CD4-positive, alpha-beta T cell treated with Interleukin-1 beta for 1 hour (primary cell): ENCODE measurements around the gene RPGRIP1L.
A peak's percentile ranks its signal among the peaks of the same experiment; 100 is the strongest.
"Not testable (repeated sequence)": the region's sequence is repeated elsewhere in the genome, so short reads cannot be mapped to it uniquely, and the experiment has no call there.

Experiments used
- DNase-seq, 2 donors: peaks; one replicate each; pipeline ENCODE4 v3.0.0-alpha.2; 2020 to 2022

RPGRIP1L gene

DNA sequence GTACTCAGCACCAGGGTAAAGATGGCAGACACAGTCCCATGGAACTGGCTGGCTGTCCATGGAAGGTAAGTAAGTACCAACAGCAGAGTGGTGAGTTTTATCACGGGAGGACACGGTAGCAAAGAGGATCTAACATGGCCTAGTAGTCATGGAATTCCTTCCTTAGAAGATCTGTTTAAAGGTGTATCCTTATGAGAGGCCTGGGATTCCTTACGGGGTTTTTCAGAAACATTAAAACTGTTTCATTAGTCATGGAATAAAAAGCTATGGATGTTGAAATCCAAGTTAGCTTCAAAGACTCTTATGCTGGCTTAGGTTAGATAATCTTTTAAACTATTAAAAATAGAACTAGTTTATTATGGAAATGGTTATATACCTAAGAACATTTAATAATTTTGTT lies 7.7 kb upstream of the RPGRIP1L start:
- DNase-seq: no peak

DNA sequence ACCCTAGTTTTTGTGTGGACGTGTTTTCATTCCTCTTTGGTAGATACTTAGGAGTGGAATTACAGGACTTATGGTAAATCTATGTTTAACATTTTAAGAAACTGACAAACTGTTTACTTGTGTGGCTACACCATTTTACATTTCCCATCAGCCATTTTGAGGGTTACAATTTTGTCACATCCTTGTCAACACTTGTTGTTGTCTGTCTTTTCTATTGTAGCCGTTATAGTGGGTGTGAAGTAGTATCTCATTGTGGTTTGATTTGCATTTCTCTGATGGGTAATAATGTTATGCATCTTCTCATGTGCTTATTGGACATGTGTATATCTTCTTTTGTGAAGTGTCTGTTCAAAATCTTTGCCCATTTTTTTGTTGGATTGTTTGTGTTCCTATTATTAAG lies 4.8 kb upstream of the RPGRIP1L start:
- no peak for DNase-seq

DNA sequence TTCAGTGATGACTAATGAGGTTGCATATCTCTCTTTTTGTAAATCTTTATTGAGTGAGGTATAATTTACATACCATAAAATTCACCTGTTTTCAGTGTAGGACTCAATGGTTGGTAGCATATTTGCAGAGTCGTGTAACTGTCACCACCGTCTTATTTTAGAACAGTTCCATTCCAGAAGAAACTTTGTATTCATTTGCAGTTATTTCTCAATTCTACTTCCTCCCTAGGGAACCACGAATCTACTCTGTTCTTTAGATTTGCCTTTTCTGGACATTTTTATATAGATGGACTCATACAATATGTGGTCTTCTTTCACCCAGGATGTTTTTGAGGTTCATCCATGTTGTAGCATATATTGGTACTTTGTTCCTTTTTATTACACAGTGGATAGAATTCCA lies 4.0 kb upstream of the RPGRIP1L start:
- DNase-seq: no peak

DNA sequence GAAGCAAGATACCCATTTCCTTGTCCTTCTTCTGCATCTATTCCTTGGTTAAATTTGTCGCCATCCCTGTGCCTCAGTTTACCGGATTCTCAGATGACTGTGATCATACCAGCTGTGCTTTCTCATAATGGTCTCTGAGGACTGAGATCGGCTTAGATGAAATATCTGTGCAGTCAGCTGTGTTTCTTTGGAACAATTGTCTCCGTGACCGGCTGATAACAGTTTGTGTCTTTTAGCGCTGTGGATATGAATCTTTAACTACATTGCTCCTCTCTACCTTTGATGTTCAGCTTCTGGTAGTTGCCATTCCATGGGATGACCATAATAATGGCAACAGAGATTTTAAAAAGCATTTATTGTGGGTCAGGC lies 770 bp upstream of the RPGRIP1L start:
- peak in 1 of 2 donors; percentile 2 for DNase-seq

DNA sequence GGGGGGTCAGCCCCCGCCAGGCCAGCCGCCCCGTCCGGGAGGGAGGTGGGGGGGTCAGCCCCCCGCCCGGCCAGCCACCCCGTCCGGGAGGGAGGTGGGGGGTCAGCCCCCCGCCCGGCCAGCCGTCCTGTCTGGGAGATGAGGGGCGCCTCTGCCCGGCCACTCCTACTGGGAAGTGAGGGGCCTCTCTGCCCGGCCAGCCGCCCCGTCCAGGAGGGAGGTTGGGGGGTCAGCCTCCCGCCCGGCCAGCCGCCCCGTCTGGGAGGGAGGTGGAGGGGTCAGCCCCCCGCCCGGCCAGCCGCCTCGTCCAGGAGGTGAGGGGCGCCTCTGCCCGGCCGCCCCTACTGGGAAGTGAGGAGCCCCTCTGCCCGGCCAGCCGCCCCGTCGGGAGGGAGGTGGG lies 5.4 kb downstream of the RPGRIP1L start:
- not testable (repeated sequence) for DNase-seq

GRCh38 chr16:53695070-53695469 lies 8.6 kb downstream of the RPGRIP1L start:
- DNase-seq: no peak

DNA sequence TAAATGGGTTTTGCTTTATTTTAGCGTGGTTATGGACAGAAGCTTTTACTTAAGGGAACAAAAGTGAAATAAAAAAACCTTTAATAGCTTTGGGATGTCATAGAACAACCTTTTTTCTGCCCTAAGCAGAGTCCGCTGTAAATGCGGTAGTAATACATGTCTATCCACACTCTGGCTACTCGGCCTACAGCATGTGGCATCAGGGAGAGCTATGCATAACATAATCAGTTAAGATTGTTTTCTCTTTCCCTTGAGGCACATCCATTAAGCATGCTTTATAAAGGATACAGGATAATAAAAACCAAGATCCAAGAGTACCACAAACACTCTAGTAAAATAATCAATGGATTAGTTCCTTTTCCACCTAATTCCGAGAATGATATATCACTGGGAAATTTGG lies 10.3 kb downstream of the RPGRIP1L start:
- DNase-seq: no peak

- no peak for DNase-seq
Measured at GRCh38 chr16:53692146-53692545, 11.5 kb downstream of the RPGRIP1L start.

- DNase-seq: no peak
Measured at GRCh38 chr16:53690771-53691170, 12.9 kb downstream of the RPGRIP1L start.

GRCh38 chr16:53689636-53690035 lies 14.0 kb downstream of the RPGRIP1L start:
- no peak for DNase-seq

DNA sequence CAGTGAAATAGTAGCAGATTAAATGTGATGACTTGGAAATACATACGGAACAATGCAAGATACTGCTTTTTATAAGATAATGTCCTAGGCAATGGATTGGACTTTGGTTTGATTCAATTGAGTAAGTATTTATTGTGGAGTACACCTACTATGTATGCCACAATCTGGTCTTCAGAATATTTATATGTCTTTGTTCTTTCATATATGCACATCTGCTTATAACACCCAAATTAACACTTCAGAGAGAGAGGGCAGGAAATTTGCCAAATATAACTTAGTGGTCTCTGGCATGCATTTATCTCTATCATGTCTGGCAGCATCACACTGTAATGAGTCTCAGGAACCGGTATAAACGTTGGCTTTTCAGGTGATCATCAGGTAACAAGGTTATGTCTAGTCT lies 16.9 kb downstream of the RPGRIP1L start:
- DNase-seq: no peak

GRCh38 chr16:53685334-53685733 lies 18.3 kb downstream of the RPGRIP1L start:
- DNase-seq: not testable (repeated sequence)

- DNase-seq: no peak
Measured at GRCh38 chr16:53681354-53681753, 22.3 kb downstream of the RPGRIP1L start.

DNA sequence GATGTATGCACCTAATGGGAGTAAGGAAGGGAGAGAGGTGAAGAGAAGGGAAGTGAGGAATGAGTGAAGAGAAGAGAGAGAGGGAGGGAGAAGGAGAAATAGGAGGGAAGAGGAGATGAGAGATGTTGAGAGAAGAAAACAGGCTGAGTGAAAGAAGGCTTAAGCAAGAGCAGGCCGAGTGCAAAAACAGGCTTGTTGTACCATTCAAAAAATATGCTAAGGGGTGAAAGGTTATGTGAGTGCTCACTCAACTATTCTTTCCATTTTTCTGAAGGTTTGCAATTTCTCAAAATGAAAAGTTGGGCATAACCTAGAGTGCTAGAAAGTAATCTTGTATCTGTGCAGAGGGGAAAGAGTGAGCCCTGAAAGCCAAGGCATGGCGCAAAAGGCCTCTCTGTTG lies 22.9 kb downstream of the RPGRIP1L start:
- no peak for DNase-seq

- no peak for DNase-seq
Measured at GRCh38 chr16:53678756-53679343, 24.8 kb downstream of the RPGRIP1L start.

DNA sequence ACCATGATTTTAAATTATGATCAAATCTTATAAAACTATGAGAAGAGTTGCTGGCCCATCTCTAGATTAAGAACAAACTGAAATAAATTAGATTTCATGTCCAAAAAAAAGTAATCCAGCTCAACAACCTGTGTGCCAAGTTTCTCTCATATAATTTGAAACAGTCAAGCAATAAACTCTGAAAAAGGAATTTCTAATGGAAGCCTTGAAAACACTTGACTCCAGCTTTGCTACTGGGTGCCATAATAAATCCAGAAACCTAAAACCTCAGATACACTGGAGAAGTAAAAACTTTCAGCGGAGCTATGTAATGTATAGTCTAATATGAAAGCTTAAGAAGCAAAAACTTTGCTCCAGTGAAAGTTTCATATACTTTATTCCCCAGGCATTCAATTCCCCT lies 25.5 kb downstream of the RPGRIP1L start:
- DNase-seq: no peak

DNA sequence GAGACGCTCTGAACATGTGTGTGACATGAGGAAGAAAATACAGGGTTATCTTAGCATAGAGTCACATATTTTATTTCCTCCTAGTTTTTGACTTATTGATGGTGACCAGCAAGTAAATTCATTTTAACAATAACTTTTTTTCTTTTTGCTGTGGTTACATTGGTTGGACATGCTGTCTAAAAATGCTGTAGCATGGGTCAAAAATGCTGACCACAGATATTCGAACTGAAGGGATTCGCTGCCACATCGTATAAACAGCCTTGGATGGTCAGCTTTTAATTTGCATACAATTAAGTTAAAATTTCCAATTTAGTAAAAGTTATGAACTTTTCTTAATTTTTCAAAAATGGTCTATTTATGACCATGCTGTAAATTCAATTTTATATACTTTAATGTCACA lies 30.5 kb downstream of the RPGRIP1L start:
- no peak for DNase-seq

DNA sequence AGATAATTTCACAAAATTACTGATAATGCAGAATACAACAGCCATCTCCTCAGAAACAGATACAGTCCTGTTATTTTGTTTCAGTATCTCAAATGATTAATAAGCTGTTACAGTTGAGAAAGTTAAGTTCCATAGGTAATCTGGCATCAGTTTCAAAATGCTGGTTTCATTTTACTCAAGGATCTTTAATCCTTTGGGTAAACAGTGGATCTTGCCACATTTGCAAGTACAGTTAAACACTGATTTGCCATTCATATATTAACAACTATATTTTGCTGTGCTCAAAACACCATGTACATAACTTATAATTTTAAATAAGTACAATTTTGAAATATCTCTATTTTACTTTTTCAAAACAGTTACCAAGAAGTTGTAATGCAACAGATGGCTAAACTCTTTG lies 31.2 kb downstream of the RPGRIP1L start:
- DNase-seq: no peak

GRCh38 chr16:53668869-53669268 lies 34.8 kb downstream of the RPGRIP1L start:
- DNase-seq: no peak

GRCh38 chr16:53666786-53667415 lies 36.8 kb downstream of the RPGRIP1L start:
- DNase-seq: no peak

- DNase-seq: no peak
Measured at GRCh38 chr16:53664724-53665345, 38.8 kb downstream of the RPGRIP1L start.

GRCh38 chr16:53662072-53662471 lies 41.6 kb downstream of the RPGRIP1L start:
- no peak for DNase-seq

- DNase-seq: no peak
Measured at GRCh38 chr16:53654946-53655345, 48.7 kb downstream of the RPGRIP1L start.

DNA sequence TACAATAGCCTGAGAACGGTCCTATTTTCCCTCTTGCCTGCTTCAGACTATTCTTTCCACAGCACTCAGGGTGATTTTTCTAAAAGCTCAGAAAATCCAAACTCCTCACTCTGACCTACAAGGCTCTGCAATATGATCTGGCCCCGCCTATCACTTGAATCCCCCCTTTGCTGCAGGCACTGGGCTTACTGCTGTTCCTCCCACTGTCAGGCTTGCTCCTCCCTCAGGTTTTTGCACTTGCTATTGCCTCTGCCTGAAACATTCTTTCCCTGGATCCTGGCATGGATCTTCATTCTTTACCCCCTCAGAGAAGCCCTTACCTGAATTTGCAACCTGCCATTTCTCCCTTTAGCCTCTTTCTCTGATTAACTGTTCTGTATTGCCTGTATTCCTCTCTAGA lies 52.3 kb downstream of the RPGRIP1L start:
- no peak for DNase-seq

- DNase-seq: no peak
Measured at GRCh38 chr16:53646506-53646905, 57.2 kb downstream of the RPGRIP1L start.
